Breast epithelium (tissue), 4 donors: ENCODE results near the gene OR9Q1. TPM values are rescaled to one million over a fixed set of nuclear protein-coding genes. Genes with fewer than 3 reads are reported as not detected.

Source experiments
- DNase-seq, 2 donors: peaks; one replicate each; pipeline ENCODE4 v3.0.0-alpha.2; 2019; ENCODE audit warnings: low spot score in 2 of 2
- H3K27ac ChIP-seq, 2 donors: fragments of 200-600 bp; sonication (generic) in 1 of 2; one replicate each; pipeline ENCODE4 v1.5.1; 2016 to 2019; ENCODE audit warnings: mild to moderate bottlenecking in 1 of 2
- H3K27me3 ChIP-seq, 2 donors: fragments of 200-600 bp; sonication (generic) in 1 of 2; one replicate each; pipeline versions ENCODE4 v1.5.1 to v1.6.0; 2017 to 2019; ENCODE audit warnings: control low read depth in 1 of 2, mild to moderate bottlenecking in 1 of 2
- H3K36me3 ChIP-seq: fragments of 200-600 bp; one replicate; pipeline ENCODE4 v1.5.1; 2019
- H3K4me1 ChIP-seq, 2 donors: fragments of 200-600 bp; sonication (generic); one replicate each; pipeline ENCODE4 v1.5.1; 2016 to 2019; ENCODE audit warnings: control low read depth in 1 of 2
- H3K4me3 ChIP-seq, 3 donors: fragments of 200-600 bp; sonication (generic); 1 replicate in 2 of 3; 2 replicates in 1 of 3; pipeline ENCODE4 v1.5.1; 2016 to 2019; ENCODE audit warnings: mild to moderate bottlenecking in 3 of 3, moderate library complexity in 2 of 3
- H3K9me3 ChIP-seq, 2 donors: fragments of 200-600 bp; sonication (generic) in 1 of 2; one replicate each; pipeline ENCODE4 v1.5.1; 2016 to 2019; ENCODE audit warnings: control low read depth in 1 of 2
- POLR2A ChIP-seq: fragments of 450-650 bp; IDR thresholded peaks from one replicate; pipeline ENCODE4 v1.6.1; 2016; ENCODE audit warnings: antibody characterized with exemption, mild to moderate bottlenecking, moderate library complexity
- POLR2AphosphoS5 ChIP-seq, 3 donors: sonication (generic); formaldehyde crosslinking; IDR thresholded peaks; one replicate each; pipeline ENCODE4 v1.6.1; 2017; ENCODE audit warnings: antibody characterized with exemption in 3 of 3
- intact Hi-C: fragments of 100-400 bp; cut with DNase I; formaldehyde crosslinking; loops from one replicate; pipeline ENCODE4 v1.15.1; 2023; ENCODE audit warnings: low total_unique reads
- total RNA-seq, 3 donors: library from RNA; depleted of rRNA; stranded (reverse); fragments of >200 nt; gene quantifications; one replicate each; pipeline ENCODE4 v1.1.0, GENCODE V29; 2016
- TF ChIP-seq, protein P1 (sequence below), 3 donors: fragments of 450-650 bp; IDR thresholded peaks; one replicate each; pipeline ENCODE4 v1.5.1; 2016 to 2017; ENCODE audit warnings: antibody characterized with exemption in 3 of 3, mild to moderate bottlenecking in 3 of 3, moderate library complexity in 3 of 3

Gene OR9Q1
- total RNA-seq, 3 donors from 2014 or later = not detected

DNA sequence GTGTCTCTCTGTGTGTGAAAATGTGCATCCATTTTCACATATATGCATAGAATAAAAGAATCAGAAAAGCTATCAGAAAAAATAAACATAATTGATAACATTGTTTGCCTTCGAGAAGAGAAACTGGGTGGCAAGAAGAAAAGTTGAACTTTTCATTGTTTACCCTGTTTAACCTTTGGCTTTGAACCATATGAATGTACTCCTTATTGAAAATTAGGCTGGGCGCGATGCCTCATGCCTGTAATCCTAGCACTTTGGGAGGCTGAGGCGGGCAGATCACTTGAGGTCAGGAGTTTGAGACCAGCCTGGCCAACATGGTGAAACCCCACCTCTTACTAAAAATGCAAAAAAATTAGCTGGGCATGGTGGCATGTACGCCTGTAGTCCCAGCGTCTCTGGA is 11.9 kb upstream of the OR9Q1 start:
- no peak for TF ChIP-seq POLR2A
- intact Hi-C loops = no loop called here
- no peaks in the 10 kb centered on the region for H3K27me3 ChIP-seq
- no peaks in the 10 kb centered on the region for H3K9me3 ChIP-seq
- DNase-seq = no peak
- H3K27ac ChIP-seq = no peak overlapping the region
- H3K36me3 ChIP-seq = no peaks in the 10 kb centered on the region
- H3K4me1 ChIP-seq = no peaks in the 10 kb centered on the region
- no peak overlapping the region for H3K4me3 ChIP-seq

DNA sequence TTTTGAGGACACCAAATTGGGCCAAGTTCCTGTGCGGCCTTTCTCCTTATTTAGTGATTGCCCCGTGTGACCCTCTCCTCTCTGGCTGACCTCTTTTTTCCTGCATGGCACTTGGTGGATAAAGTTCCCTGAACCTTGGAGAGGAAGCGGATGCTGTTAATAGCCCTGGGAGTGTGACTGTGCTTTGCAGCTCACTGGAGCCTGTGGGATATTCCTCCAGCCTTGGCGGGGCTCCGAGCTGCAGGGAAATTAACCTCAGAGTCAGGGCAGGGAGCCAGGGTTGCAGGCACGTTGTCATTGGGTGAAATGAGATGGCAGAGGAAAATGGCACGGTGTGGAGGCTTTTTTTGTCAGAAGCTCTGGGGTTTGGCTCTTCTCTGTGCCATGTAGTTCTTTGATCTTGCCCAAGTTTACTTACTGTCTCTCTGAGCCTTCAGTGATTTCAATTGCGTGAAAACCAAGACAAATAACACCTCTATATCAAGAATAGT is 965 bp downstream of the OR9Q1 start:
- peak; percentile 38 to 54 for DNase-seq
- TF ChIP-seq POLR2AphosphoS5 (IDR thresholded peaks at IDR 0.05) (peak in 2 of 3 donors; percentile 18 to 59), POLR2A (no peak)
- no peaks in the 10 kb centered on the region for H3K4me1 ChIP-seq
- H3K27me3 ChIP-seq = no peaks in the 10 kb centered on the region
- no peak overlapping the region for H3K4me3 ChIP-seq
- intact Hi-C loops = no loop called here
- H3K9me3 ChIP-seq = no peaks in the 10 kb centered on the region
- H3K36me3 ChIP-seq = no peaks in the 10 kb centered on the region
- H3K27ac ChIP-seq = peak overlapping the region in 1 of 2 donors; percentile 66

DNA sequence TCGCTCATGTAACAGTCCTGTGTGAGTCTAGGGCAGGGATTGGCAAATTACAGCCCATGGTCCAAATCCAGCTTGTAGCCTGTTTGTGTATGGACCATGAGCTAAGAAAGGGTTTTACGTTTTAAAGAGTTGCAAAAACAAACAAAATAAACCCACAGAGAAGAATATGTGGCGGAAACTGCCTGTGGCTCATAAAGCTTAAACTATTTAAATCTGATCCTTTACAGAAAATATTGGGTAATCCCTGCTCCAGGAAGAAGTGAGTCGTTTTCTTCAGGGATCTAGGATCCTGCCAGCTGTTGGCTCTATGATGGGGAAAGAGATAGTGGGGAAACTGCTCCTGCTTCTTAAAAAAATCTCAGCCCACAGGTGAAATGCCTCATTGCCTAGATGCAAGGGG is 3.7 kb downstream of the OR9Q1 start:
- Histone ChIP-seq H3K4me1 (no peaks in the 10 kb centered on the region), H3K9me3 (no peaks in the 10 kb centered on the region), H3K4me3 (no peak overlapping the region), H3K27me3 (no peaks in the 10 kb centered on the region), H3K27ac (peak overlapping the region in 1 of 2 donors; percentile 70), H3K36me3 (no peaks in the 10 kb centered on the region)
- intact Hi-C loops = no loop called here
- TF ChIP-seq POLR2A = no peak
- TF ChIP-seq, protein P1, sequence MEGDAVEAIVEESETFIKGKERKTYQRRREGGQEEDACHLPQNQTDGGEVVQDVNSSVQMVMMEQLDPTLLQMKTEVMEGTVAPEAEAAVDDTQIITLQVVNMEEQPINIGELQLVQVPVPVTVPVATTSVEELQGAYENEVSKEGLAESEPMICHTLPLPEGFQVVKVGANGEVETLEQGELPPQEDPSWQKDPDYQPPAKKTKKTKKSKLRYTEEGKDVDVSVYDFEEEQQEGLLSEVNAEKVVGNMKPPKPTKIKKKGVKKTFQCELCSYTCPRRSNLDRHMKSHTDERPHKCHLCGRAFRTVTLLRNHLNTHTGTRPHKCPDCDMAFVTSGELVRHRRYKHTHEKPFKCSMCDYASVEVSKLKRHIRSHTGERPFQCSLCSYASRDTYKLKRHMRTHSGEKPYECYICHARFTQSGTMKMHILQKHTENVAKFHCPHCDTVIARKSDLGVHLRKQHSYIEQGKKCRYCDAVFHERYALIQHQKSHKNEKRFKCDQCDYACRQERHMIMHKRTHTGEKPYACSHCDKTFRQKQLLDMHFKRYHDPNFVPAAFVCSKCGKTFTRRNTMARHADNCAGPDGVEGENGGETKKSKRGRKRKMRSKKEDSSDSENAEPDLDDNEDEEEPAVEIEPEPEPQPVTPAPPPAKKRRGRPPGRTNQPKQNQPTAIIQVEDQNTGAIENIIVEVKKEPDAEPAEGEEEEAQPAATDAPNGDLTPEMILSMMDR (IDR thresholded peaks at IDR 0.05) = no peak
- no peak for TF ChIP-seq POLR2AphosphoS5 (IDR thresholded peaks at IDR 0.05)
- DNase-seq = no peak

DNA sequence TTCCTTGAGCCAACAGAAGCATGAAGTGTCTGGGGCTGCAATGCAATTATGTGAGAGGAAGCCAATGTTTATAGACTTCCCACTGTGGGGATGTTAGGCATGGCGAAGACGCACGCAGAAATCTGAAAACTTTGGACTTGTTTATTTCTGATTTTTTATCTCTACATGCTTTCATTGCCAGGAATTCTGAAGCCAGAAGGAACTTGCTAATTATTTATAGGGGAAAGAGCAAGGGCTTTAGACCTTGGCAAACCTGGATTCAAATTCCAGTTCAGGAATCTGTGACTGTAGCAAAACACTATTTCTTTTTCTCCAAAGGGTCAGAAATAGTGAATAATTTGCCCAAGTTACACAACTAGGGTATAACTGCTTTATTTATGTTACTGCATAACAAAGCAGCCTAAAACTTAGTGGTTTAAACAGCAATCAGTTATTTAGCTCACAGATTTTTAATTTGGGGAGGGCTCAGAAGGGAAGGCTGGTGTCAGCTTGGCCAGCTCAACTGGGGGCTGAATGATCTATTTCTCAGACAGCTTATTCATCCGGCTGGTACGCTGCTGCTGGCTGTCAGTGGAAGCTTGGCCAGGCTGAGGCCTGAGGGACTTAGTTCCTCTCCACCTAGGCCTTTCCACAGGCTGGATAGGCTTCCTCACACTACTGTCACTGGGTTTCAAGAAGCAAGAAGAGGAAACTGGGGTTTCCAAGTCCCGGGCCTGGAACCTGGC is 5.2 kb downstream of the OR9Q1 start:
- peak overlapping the region in 1 of 2 donors; percentile 74 for H3K27ac ChIP-seq
- H3K9me3 ChIP-seq = no peaks in the 10 kb centered on the region
- H3K4me1 ChIP-seq = no peaks in the 10 kb centered on the region
- H3K36me3 ChIP-seq = no peaks in the 10 kb centered on the region
- no peak for TF ChIP-seq POLR2A
- TF ChIP-seq POLR2AphosphoS5 (IDR thresholded peaks at IDR 0.05) = no peak
- TF ChIP-seq, protein P1 (IDR thresholded peaks at IDR 0.05) = no peak
- DNase-seq = no peak
- no peaks in the 10 kb centered on the region for H3K27me3 ChIP-seq
- intact Hi-C loops = no loop called here
- no peak overlapping the region for H3K4me3 ChIP-seq

DNA sequence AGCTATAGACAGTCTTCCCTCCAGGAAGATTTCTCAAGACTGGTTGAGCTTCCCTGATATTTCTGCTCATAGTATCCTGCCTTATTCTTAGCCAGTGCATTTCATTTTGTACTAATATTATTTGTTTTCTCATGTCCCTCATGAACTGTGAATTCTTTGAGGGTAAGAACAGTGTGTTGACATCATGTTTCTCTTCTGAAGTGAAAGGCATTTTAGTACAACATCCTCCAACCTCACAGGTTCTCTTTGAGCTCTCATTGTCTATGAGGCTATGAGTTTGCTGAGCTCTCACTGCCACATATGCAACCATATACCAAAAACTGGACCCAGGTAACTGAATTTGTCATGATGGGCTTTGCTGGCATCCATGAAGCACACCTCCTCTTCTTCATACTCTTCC is 7.0 kb downstream of the OR9Q1 start, which contains the start of gene OR6Q1:
Gene OR6Q1, plus strand, starts transcription at position 301 of the 400 bp plus-strand sequence. Its CDS starts 0 bp downstream, at position 301.
- H3K36me3 ChIP-seq = no peaks in the 10 kb centered on the region
- TF ChIP-seq, protein P1 (IDR thresholded peaks at IDR 0.05) = no peak
- TF ChIP-seq POLR2AphosphoS5 (IDR thresholded peaks at IDR 0.05) (no peak), POLR2A (no peak)
- H3K4me3 ChIP-seq = no peak within 1 kb of the TSS
- no peaks in the 10 kb centered on the region for H3K4me1 ChIP-seq
- intact Hi-C loops = no loop called here
- no peaks in the 10 kb centered on the region for H3K27me3 ChIP-seq
- peak within 1 kb of the TSS in 1 of 2 donors; percentile 50 for H3K27ac ChIP-seq
- DNase-seq = no peak
- peaks cover 0 to 3% of the 10 kb centered on the region in 2 donors for H3K9me3 ChIP-seq

DNA sequence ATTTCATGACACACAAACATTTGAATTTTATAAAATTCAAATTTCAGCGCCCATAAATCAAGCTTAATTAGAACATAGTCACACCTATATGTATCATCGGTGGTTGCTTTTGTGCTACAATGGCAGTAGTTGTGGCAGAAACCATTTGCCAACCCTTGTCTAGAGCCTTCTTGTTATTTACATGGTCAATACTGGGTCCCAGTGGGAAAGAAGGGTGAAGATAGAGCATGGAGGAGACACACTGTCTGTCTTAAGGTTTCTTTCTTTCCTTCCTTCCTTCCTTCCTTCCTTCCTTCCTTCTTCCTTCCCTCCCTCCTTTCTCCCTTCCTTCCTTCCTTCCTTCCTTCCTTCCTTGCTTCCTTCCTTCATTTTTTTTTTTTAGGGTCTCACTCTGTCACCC is 10.8 kb downstream of the OR9Q1 start:
- intact Hi-C loops = no loop called here
- no peak overlapping the region for H3K27ac ChIP-seq
- TF ChIP-seq POLR2A (no peak), POLR2AphosphoS5 (IDR thresholded peaks at IDR 0.05) (no peak)
- TF ChIP-seq, protein P1 (IDR thresholded peaks at IDR 0.05) = no peak

More for the DNA sequence above, 10.8 kb downstream of the OR9Q1 start:
- H3K27me3 ChIP-seq = no peaks in the 10 kb centered on the region
- H3K36me3 ChIP-seq = no peaks in the 10 kb centered on the region
- H3K4me1 ChIP-seq = no peaks in the 10 kb centered on the region
- H3K9me3 ChIP-seq = peaks cover 0 to 19% of the 10 kb centered on the region in 2 donors
- no peak for DNase-seq
- H3K4me3 ChIP-seq = no peak overlapping the region
